ENCODE data around the gene MSI2. TPM values are rescaled to one million over a fixed set of nuclear protein-coding genes. Genes with fewer than 3 reads are reported as not detected.
A peak's percentile ranks its signal among the peaks of the same experiment; 100 is the strongest.

Gene MSI2
- total RNA-seq, 1 donor from 2014 or later: 21.1 TPM

- TF ChIP-seq CTCF (IDR thresholded peaks at IDR 0.05; ENCODE audit: insufficient read depth, low read length, severe bottlenecking): no peak
- no peak for DNase-seq (ENCODE audit: low read depth)
- Histone ChIP-seq H3K4me3 (ENCODE audit: low read depth, low read length) (no peak overlapping the region), H3K27me3 (ENCODE audit: control insufficient read depth, insufficient read depth, low read length) (no peaks in the 10 kb centered on the region), H3K36me3 (ENCODE audit: control insufficient read depth, insufficient read depth, low read length) (no peaks in the 10 kb centered on the region)
- FAIRE-seq: no peak
Observed at GRCh38 chr17:57236686-57237299, 19.5 kb upstream of the MSI2 start.

GRCh38 chr17:57240648-57241047, 15.7 kb upstream of the MSI2 start:
- DNase-seq (ENCODE audit: low read depth) (no peak), FAIRE-seq (no peak)
- peaks cover 1% of the 10 kb centered on the region for H3K27me3 ChIP-seq (ENCODE audit: control insufficient read depth, insufficient read depth, low read length)
- H3K36me3 ChIP-seq (ENCODE audit: control insufficient read depth, insufficient read depth, low read length): no peaks in the 10 kb centered on the region
- no peak for TF ChIP-seq CTCF (IDR thresholded peaks at IDR 0.05; ENCODE audit: insufficient read depth, low read length, severe bottlenecking)
- no peak overlapping the region for H3K4me3 ChIP-seq (ENCODE audit: low read depth, low read length)

- no peak overlapping the region for H3K4me3 ChIP-seq (ENCODE audit: low read depth, low read length)
- DNase-seq (ENCODE audit: low read depth) (no peak), FAIRE-seq (no peak)
- peaks cover 1% of the 10 kb centered on the region for H3K27me3 ChIP-seq (ENCODE audit: control insufficient read depth, insufficient read depth, low read length)
- TF ChIP-seq CTCF (IDR thresholded peaks at IDR 0.05; ENCODE audit: insufficient read depth, low read length, severe bottlenecking): no peak
- no peaks in the 10 kb centered on the region for H3K36me3 ChIP-seq (ENCODE audit: control insufficient read depth, insufficient read depth, low read length)
Observed at GRCh38 chr17:57242148-57242547, 14.2 kb upstream of the MSI2 start.

- peak; percentile 100 for TF ChIP-seq CTCF (IDR thresholded peaks at IDR 0.05; ENCODE audit: insufficient read depth, low read length, severe bottlenecking)
- no peak for FAIRE-seq
- peak; percentile 53 for DNase-seq (ENCODE audit: low read depth)
- H3K36me3 ChIP-seq (ENCODE audit: control insufficient read depth, insufficient read depth, low read length): no peaks in the 10 kb centered on the region
- no peak overlapping the region for H3K4me3 ChIP-seq (ENCODE audit: low read depth, low read length)
- peaks cover 1% of the 10 kb centered on the region for H3K27me3 ChIP-seq (ENCODE audit: control insufficient read depth, insufficient read depth, low read length)
Observed at GRCh38 chr17:57243171-57243622, 13.1 kb upstream of the MSI2 start.

GRCh38 chr17:57245786-57246185, 10.5 kb upstream of the MSI2 start:
- no peak for DNase-seq (ENCODE audit: low read depth)
- no peak for FAIRE-seq
- no peak for TF ChIP-seq CTCF (IDR thresholded peaks at IDR 0.05; ENCODE audit: insufficient read depth, low read length, severe bottlenecking)
- Histone ChIP-seq H3K27me3 (ENCODE audit: control insufficient read depth, insufficient read depth, low read length) (peaks cover 1% of the 10 kb centered on the region), H3K36me3 (ENCODE audit: control insufficient read depth, insufficient read depth, low read length) (no peaks in the 10 kb centered on the region), H3K4me3 (ENCODE audit: low read depth, low read length) (no peak overlapping the region)

GRCh38 chr17:57246257-57246656, 10.1 kb upstream of the MSI2 start:
- DNase-seq (ENCODE audit: low read depth): no peak
- no peak for FAIRE-seq

More at GRCh38 chr17:57246257-57246656, 10.1 kb upstream of the MSI2 start:
- Histone ChIP-seq H3K36me3 (ENCODE audit: control insufficient read depth, insufficient read depth, low read length) (no peaks in the 10 kb centered on the region), H3K27me3 (ENCODE audit: control insufficient read depth, insufficient read depth, low read length) (peaks cover 1% of the 10 kb centered on the region), H3K4me3 (ENCODE audit: low read depth, low read length) (no peak overlapping the region)
- no peak for TF ChIP-seq CTCF (IDR thresholded peaks at IDR 0.05; ENCODE audit: insufficient read depth, low read length, severe bottlenecking)

Data from bronchial epithelial cell (primary cell).